Stomach (tissue), 4 donors: ENCODE results near the gene PON1.

Experiments
- CTCF ChIP-seq, 7 experiments: fragments of 450-650 bp in 4 of 7; fragments of 200-600 bp in 3 of 7; sonication (generic) in 3 of 7; IDR thresholded peaks; one replicate each; pipeline ENCODE4 v1.5.1; 2016 to 2019; ENCODE audit warnings: antibody characterized with exemption in 7 of 7, control low read depth in 2 of 7, mild to moderate bottlenecking in 1 of 7
- EP300 ChIP-seq: sonication (generic); formaldehyde crosslinking; IDR thresholded peaks from one replicate; pipeline ENCODE4 v1.6.1; 2017; ENCODE audit warnings: antibody characterized with exemption
- POLR2A ChIP-seq, 4 donors: fragments of 450-650 bp; IDR thresholded peaks; one replicate each; pipeline ENCODE4 v1.6.1; 2016; ENCODE audit warnings: antibody characterized with exemption in 4 of 4, control low read depth in 2 of 4, mild to moderate bottlenecking in 1 of 4, moderate library complexity in 1 of 4

DNA sequence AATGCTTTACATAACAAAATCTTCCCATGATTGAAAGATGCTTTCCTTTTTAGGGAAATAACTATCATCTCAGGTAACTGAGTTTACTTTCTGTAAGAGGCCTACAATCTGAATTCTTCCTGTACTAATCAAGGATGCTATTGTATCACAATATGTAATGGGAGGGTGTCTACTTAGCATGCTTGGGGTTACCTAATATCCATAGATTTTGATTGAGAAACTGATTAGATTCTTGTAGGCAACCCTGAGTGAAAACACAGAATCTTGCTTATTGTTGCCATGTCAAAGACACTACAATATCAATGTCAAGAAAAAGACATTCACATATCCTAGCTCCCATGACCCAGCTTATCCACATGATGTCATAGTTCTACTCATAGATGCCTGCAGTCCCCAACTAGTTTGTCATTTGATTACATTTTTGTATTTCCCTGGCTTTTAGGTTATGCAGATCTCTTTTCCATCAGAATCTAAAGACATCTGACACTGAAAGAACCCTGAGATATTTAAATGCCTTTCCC is 62.4 kb downstream of the PON1 start:
- TF ChIP-seq POLR2A (IDR thresholded peaks at IDR 0.05): no peak
- no peak for TF ChIP-seq EP300
- TF ChIP-seq CTCF (IDR thresholded peaks at IDR 0.05): no peak
